Measurements from ENCODE around the gene MBNL2. TPM values are rescaled to one million over a fixed set of nuclear protein-coding genes. Genes with fewer than 3 reads are reported as not detected.

Gene MBNL2
- total and polyA plus RNA-seq, 2 of the 13 experiments (the other 11 are each of a cell fraction or from before 2014, with no cell fraction given), result 30.8 to 59.0 TPM

- peaks cover 20% of the 10 kb centered on the region for H3K79me2 ChIP-seq (ENCODE audit: insufficient read depth, low read length)
- in situ Hi-C loops (cut with HindIII; ENCODE audit: extremely low pct_ligation_motif_present, low pct_unique_long_range_greater_than_20kb) (no loop called here), intact Hi-C loops (cut with micrococcal nuclease; ENCODE audit: unreplicated experiment) (no loop called here)
- no TSS peak for BruUV-seq (replicated peaks)
- FAIRE-seq (no peak), DNase-seq (ENCODE audit: low spot score) (no peak), ATAC-seq (peak; percentile 32; the same call in 1 of the 3 replicates)
- ChIA-PET CTCF (ENCODE audit: low intra/inter-chr PET ratio, low total read pairs) (no interaction called here), POLR2A (no interaction called here)
- H3K4me2 ChIP-seq (ENCODE audit: low read depth, low read length), result no peak overlapping the region
- H2AFZ ChIP-seq (ENCODE audit: low read length), result no peak overlapping the region
- H3K27ac ChIP-seq (ENCODE audit: extremely low read length, insufficient read depth, low read length), result no peak overlapping the region
- H4K20me1 ChIP-seq (ENCODE audit: insufficient read depth, low read length), result peaks cover 24% of the 10 kb centered on the region
- H3K9me3 ChIP-seq (ENCODE audit: low read length), result no peaks in the 10 kb centered on the region
- no peak overlapping the region for H3K4me3 ChIP-seq (replicated peaks in 1 of 3; ENCODE audit: insufficient read depth in 1 of 3, low read depth in 2 of 3, low read length in 3 of 3)
- peaks cover 30 to 72% of the 10 kb centered on the region in 2 experiments for H3K36me3 ChIP-seq (replicated peaks in 1 of 2; ENCODE audit: control insufficient read depth in 1 of 2, insufficient read depth in 2 of 2, low read length in 2 of 2)
- H3K9ac ChIP-seq (ENCODE audit: insufficient read depth, low read depth, low read length), result no peak overlapping the region
- WGBS (ENCODE audit: low lambda C conversion rate), result 89% methylated on average over 4 of the region's 4 CpGs
- no peak for TF ChIP-seq JUNB (CRISPR knock-in tag; IDR thresholded peaks at IDR 0.05; ENCODE audit: borderline replicate concordance)
- no peak for TF ChIP-seq FOXA3 (CRISPR knock-in tag; IDR thresholded peaks at IDR 0.05)
- TF ChIP-seq POLR2G (IDR thresholded peaks at IDR 0.05; ENCODE audit: low read depth, low read length), result no peak
- TF ChIP-seq SIX1 (CRISPR knock-in tag; IDR thresholded peaks at IDR 0.05; ENCODE audit: borderline replicate concordance), result no peak
- no peak for TF ChIP-seq HNRNPLL (IDR thresholded peaks at IDR 0.05; ENCODE audit: low read depth, low read length, poor library complexity, severe bottlenecking)
- no peak for TF ChIP-seq SNAPC4 (CRISPR knock-in tag; IDR thresholded peaks at IDR 0.05)
- peaks cover 3% of the 10 kb centered on the region; the same call in 1 of the 2 replicates for H3K4me1 ChIP-seq (ENCODE audit: insufficient read depth, low read length)
- H3K27me3 ChIP-seq (ENCODE audit: control insufficient read depth in 1 of 2, insufficient read depth in 2 of 2, low read length in 2 of 2), result no peaks in the 10 kb centered on the region
Measured at GRCh38 chr13:97337985-97338499, 115.9 kb downstream of the MBNL2 start.
